Parathyroid adenoma (tissue), 2 donors: ENCODE results near the gene TGFB2.

Source experiments
- H2AFZ ChIP-seq: fragments of 300-600 bp; sonication (generic); one replicate; pipeline ENCODE4 v1.7.0; 2017; ENCODE audit warnings: antibody characterized with exemption, mild to moderate bottlenecking
- H3K27ac ChIP-seq: fragments of 300-600 bp; sonication (generic); one replicate; pipeline ENCODE4 v1.7.0; 2017
- H3K27me3 ChIP-seq: fragments of 300-600 bp; sonication (generic); one replicate; pipeline ENCODE4 v1.7.0; 2017; ENCODE audit warnings: low read length; ENCODE audit not compliant: control insufficient read depth, insufficient read depth
- H3K36me3 ChIP-seq: fragments of 300-600 bp; sonication (generic); one replicate; pipeline ENCODE4 v1.7.0; 2017; ENCODE audit warnings: low read length; ENCODE audit not compliant: control insufficient read depth, insufficient read depth
- H3K4me1 ChIP-seq: fragments of 300-600 bp; sonication (generic); one replicate; pipeline ENCODE4 v1.7.0; 2017; ENCODE audit warnings: control low read depth
- H3K4me2 ChIP-seq: fragments of 300-600 bp; sonication (generic); one replicate; pipeline ENCODE4 v1.7.0; 2017; ENCODE audit warnings: low read length
- H3K4me3 ChIP-seq: fragments of 300-600 bp; sonication (generic); one replicate; pipeline ENCODE4 v1.7.0; 2017; ENCODE audit warnings: low read depth, low read length
- H3K79me2 ChIP-seq: fragments of 300-600 bp; sonication (generic); one replicate; pipeline ENCODE4 v1.7.0; 2017; ENCODE audit warnings: control low read depth
- H3K9ac ChIP-seq: fragments of 300-600 bp; sonication (generic); one replicate; pipeline ENCODE4 v1.7.0; 2017; ENCODE audit warnings: mild to moderate bottlenecking
- H3K9me3 ChIP-seq: fragments of 300-600 bp; sonication (generic); one replicate; pipeline ENCODE4 v1.7.0; 2017; ENCODE audit warnings: low read length; ENCODE audit not compliant: control insufficient read depth
- TF ChIP-seq, protein P1 (sequence below): fragments of 300-600 bp; sonication (generic); IDR thresholded peaks from one replicate; pipeline ENCODE4 v1.7.0; 2017; ENCODE audit warnings: antibody characterized with exemption, mild to moderate bottlenecking
- donor health status: primary hyperparathyroidism.

TGFB2 gene

DNA sequence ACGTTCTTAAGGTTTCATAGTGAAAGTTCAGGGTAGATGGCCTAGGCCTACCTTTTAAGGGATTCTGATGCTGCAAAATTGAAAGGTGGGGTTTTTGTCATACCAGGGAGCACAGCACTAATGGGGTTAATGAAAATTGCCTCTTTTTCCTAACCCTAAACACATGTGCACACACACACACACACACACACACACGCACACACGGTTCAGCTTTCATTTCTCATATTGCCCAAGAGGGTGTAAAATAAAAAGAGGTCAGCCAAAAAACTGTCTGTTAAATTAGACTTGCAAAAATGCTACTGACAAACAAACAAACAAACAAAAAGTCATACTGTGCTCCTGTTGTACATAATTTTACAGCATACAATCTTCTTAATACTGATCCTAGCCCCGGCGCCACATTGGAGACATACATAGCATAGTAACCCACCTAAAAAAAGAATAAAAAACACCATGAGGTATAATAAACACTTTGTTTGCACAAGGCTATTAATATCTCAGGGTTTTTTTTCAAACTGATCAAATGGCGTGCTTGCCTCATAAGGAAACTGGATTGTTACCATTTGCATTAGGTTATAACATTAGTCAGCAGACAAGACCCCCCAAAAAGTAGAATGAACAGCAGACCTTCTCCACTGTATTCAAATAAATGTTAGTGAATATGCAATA lies 69.1 kb downstream of the TGFB2 start:
- Histone ChIP-seq H3K27ac (no peak overlapping the region), H3K4me3 (no peak overlapping the region), H3K9ac (no peak overlapping the region), H3K79me2 (no peaks in the 10 kb centered on the region), H3K9me3 (no peaks in the 10 kb centered on the region), H2AFZ (no peak overlapping the region), H3K27me3 (no peaks in the 10 kb centered on the region), H3K4me2 (no peak overlapping the region), H3K4me1 (no peaks in the 10 kb centered on the region), H3K36me3 (no peaks in the 10 kb centered on the region)
- TF ChIP-seq, protein P1, sequence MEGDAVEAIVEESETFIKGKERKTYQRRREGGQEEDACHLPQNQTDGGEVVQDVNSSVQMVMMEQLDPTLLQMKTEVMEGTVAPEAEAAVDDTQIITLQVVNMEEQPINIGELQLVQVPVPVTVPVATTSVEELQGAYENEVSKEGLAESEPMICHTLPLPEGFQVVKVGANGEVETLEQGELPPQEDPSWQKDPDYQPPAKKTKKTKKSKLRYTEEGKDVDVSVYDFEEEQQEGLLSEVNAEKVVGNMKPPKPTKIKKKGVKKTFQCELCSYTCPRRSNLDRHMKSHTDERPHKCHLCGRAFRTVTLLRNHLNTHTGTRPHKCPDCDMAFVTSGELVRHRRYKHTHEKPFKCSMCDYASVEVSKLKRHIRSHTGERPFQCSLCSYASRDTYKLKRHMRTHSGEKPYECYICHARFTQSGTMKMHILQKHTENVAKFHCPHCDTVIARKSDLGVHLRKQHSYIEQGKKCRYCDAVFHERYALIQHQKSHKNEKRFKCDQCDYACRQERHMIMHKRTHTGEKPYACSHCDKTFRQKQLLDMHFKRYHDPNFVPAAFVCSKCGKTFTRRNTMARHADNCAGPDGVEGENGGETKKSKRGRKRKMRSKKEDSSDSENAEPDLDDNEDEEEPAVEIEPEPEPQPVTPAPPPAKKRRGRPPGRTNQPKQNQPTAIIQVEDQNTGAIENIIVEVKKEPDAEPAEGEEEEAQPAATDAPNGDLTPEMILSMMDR, result no peak

DNA sequence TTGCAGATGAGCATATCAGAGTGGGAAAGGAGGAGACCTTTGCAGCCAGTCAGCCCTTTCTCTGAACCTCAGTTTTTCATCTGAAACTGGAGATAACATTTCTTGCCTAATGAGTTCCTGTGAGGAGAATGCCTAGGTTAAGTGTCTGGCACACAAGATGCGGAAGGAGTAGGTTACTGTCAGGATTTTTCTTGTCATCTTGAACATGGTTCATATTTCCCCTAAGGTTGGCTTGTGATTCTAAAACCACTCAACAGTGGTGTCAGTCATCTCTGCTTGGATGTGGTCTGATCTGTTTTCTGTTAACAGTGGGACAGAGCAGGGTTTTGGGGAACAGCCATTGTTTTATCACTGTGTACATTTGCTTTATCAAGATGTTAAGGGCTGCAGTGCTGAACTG lies 70.6 kb downstream of the TGFB2 start:
- no peaks in the 10 kb centered on the region for H3K79me2 ChIP-seq
- TF ChIP-seq, protein P1, result no peak
- H3K27ac ChIP-seq, result no peak overlapping the region

DNA sequence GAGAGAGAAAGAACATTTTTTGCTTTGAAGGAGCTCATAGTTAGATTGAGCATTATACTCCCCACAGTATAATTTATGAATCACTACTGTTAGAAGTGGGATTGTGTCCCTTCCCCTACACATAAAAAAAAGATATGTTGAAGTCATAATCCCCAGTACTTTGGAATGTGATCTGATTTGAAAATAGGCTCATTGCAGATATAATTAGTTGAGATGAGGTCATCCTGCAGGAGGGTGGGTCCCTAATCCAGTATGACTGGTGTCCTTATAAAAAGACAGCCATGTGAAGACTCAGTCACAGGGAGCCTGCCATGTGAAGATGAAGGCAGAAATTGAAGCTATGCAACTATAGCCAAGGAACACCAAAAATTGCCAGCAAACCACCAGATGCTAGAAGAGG lies 76.4 kb downstream of the TGFB2 start:
- Histone ChIP-seq H3K36me3 (no peaks in the 10 kb centered on the region), H3K27me3 (no peaks in the 10 kb centered on the region), H3K79me2 (no peaks in the 10 kb centered on the region), H3K4me2 (no peak overlapping the region), H3K4me1 (no peaks in the 10 kb centered on the region), H2AFZ (no peak overlapping the region), H3K9ac (no peak overlapping the region), H3K4me3 (no peak overlapping the region), H3K9me3 (no peaks in the 10 kb centered on the region), H3K27ac (no peak overlapping the region)
- TF ChIP-seq, protein P1, result no peak

More for the DNA sequence above, 70.6 kb downstream of the TGFB2 start:
- Histone ChIP-seq H3K4me2 (no peak overlapping the region), H3K9ac (no peak overlapping the region), H3K27me3 (no peaks in the 10 kb centered on the region), H3K36me3 (no peaks in the 10 kb centered on the region), H3K4me3 (no peak overlapping the region), H3K9me3 (no peaks in the 10 kb centered on the region), H3K4me1 (no peaks in the 10 kb centered on the region), H2AFZ (no peak overlapping the region)

DNA sequence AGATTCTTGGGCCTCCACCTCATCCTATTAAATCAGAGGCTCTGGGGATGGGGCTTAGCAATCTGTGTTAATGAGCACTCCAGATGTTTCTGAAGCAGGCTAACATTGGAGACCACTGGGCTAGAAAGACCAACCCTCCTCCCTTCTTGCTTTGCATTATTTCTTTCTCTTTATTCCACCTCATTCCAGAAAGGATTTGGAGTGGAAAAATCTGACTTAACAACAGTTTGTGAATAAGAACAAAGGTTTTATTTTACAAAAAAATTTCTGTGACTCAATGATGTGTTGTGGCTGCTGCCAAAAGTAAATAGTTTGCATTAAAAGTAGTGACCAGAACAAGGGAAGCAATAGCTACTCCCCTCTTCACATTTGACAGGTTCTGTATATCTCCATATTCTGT lies 79.4 kb downstream of the TGFB2 start:
- no peaks in the 10 kb centered on the region for H3K36me3 ChIP-seq
- no peaks in the 10 kb centered on the region for H3K27me3 ChIP-seq
- no peaks in the 10 kb centered on the region for H3K9me3 ChIP-seq
- TF ChIP-seq, protein P1, result no peak
- H3K27ac ChIP-seq, result no peak overlapping the region
- H2AFZ ChIP-seq, result no peak overlapping the region
- no peak overlapping the region for H3K9ac ChIP-seq
- no peaks in the 10 kb centered on the region for H3K4me1 ChIP-seq
- no peak overlapping the region for H3K4me2 ChIP-seq
- H3K79me2 ChIP-seq, result no peaks in the 10 kb centered on the region
- no peak overlapping the region for H3K4me3 ChIP-seq
